HepG2 (cell line): ENCODE measurements around the gene KCTD15. TPM values are rescaled to one million over a fixed set of nuclear protein-coding genes. Genes with fewer than 3 reads are reported as not detected.

ENCODE experiments used
- ATAC-seq: fragments of 200-7000 bp; cut with Tn5 transposase; 3 replicates; pipeline ENCODE4 v1.9.1; 2020; ENCODE audit warnings: mild to moderate bottlenecking, moderate library complexity
- BruUV-seq: library from RNA; stranded (reverse); fragments of 400-500 nt; replicated peaks from 2 replicates; lab custom pipeline; 2021; lab: Mats Ljungman, UMichigan
- CTCF ChIA-PET: fragments of 300-600 bp; formaldehyde crosslinking; extraction: SDS; loops from one replicate; lab custom pipeline; 2021; ENCODE audit warnings: low total read pairs, inconsistent platforms, low intra/inter-chr PET ratio; lab: Yijun Ruan, JAX
- POLR2A ChIA-PET: fragments of 350-600 bp; sonication (Branson Sonifier 250); formaldehyde crosslinking; loops from one replicate; lab custom pipeline; 2020; ENCODE audit warnings: antibody characterized with exemption, inconsistent platforms; lab: Yijun Ruan, JAX
- DNase-seq: peaks from one replicate; pipeline ENCODE4 v3.0.0-alpha.2; 2015; ENCODE audit warnings: low spot score
- FAIRE-seq: peaks from 3 replicates; lab custom pipeline; 2011; peaks lifted over from hg19 to GRCh38; lab: Jason Lieb, UNC
- H2AFZ ChIP-seq: one replicate; pipeline ENCODE4 v1.6.1; 2011; ENCODE audit warnings: low read length, inconsistent platforms
- H3K27ac ChIP-seq: fragments of 300-600 bp; 3 replicates; pipeline ENCODE4 v1.8.0; 2011; ENCODE audit warnings: mixed run types, mild to moderate bottlenecking, mixed read lengths, low read length, inconsistent platforms; ENCODE audit not compliant: insufficient read depth; ENCODE audit errors: extremely low read length
- H3K27me3 ChIP-seq, 2 experiments: fragments of 200-600 bp in 1 of 2; 2 replicates in 1 of 2; 3 replicates in 1 of 2; pipeline versions ENCODE4 v1.6.0 to v1.8.0; 2011; ENCODE audit warnings: low read length in 2 of 2, mild to moderate bottlenecking in 2 of 2, moderate library complexity in 2 of 2, inconsistent platforms in 1 of 2; ENCODE audit not compliant: insufficient read depth in 2 of 2, control insufficient read depth in 1 of 2
- H3K36me3 ChIP-seq, 2 experiments: fragments of 200-600 bp in 1 of 2; replicated peaks in 1 of 2; 2 replicates in 1 of 2; 3 replicates in 1 of 2; pipeline versions ENCODE4 v1.5.1 to v1.8.0; 2011; ENCODE audit warnings: low read length in 2 of 2, inconsistent platforms in 1 of 2; ENCODE audit not compliant: insufficient read depth in 2 of 2, control insufficient read depth in 1 of 2
- H3K4me1 ChIP-seq: 2 replicates; pipeline ENCODE4 v1.5.1; 2012; ENCODE audit warnings: low read length, inconsistent platforms; ENCODE audit not compliant: insufficient read depth
- H3K4me2 ChIP-seq: 2 replicates; pipeline ENCODE4 v1.6.0; 2011; ENCODE audit warnings: low read depth, low read length, inconsistent platforms
- H3K4me3 ChIP-seq, 3 experiments: fragments of 200-600 bp in 1 of 3; sonication (generic), shearing (Covaris generic) in 1 of 3; replicated peaks in 1 of 3; 2 replicates each; pipeline ENCODE4 v1.5.1; 2011 to 2016; ENCODE audit warnings: low read length in 3 of 3, inconsistent platforms in 2 of 3, low read depth in 2 of 3, mild to moderate bottlenecking in 2 of 3, control low read depth in 1 of 3, mixed read lengths in 1 of 3; ENCODE audit not compliant: insufficient read depth in 1 of 3
- H3K79me2 ChIP-seq: one replicate; pipeline ENCODE4 v1.6.1; 2011; ENCODE audit warnings: low read length, inconsistent platforms; ENCODE audit not compliant: insufficient read depth
- H3K9ac ChIP-seq: 2 replicates; pipeline ENCODE4 v1.6.0; 2011; ENCODE audit warnings: mild to moderate bottlenecking, low read depth, low read length, inconsistent platforms; ENCODE audit not compliant: insufficient read depth
- H3K9me3 ChIP-seq: 2 replicates; pipeline ENCODE4 v1.5.1; 2012; ENCODE audit warnings: mild to moderate bottlenecking, low read length
- H4K20me1 ChIP-seq: 2 replicates; pipeline ENCODE4 v1.6.0; 2011; ENCODE audit warnings: inconsistent platforms, mild to moderate bottlenecking, low read length, moderate library complexity; ENCODE audit not compliant: insufficient read depth
- HNRNPH1 ChIP-seq: fragments of 200-400 bp; formaldehyde crosslinking; optimal IDR thresholded peaks from 2 replicates; pipeline ENCODE3; 2017; ENCODE audit warnings: mild to moderate bottlenecking, low read depth, low read length
- KLF9 ChIP-seq: IDR thresholded peaks from 2 replicates; pipeline ENCODE4 v1.6.1; 2016; ENCODE audit warnings: low read depth
- MAX ChIP-seq: IDR thresholded peaks from 2 replicates; pipeline ENCODE4 v1.6.1; 2012; ENCODE audit warnings: inconsistent platforms
- ONECUT2 ChIP-seq: sonication (generic); formaldehyde crosslinking; IDR thresholded peaks from 2 replicates; pipeline ENCODE4 v1.4.0; 2020; ENCODE audit warnings: missing genetic modification reagents
- SP2 ChIP-seq: sonication (generic); formaldehyde crosslinking; IDR thresholded peaks from 2 replicates; pipeline ENCODE4 v1.5.1; 2020; ENCODE audit warnings: mild to moderate bottlenecking, missing genetic modification reagents
- SYNCRIP ChIP-seq: fragments of 200-400 bp; formaldehyde crosslinking; IDR thresholded peaks from 2 replicates; pipeline ENCODE4 v1.6.1; 2018; ENCODE audit warnings: mild to moderate bottlenecking, low read depth, low read length; ENCODE audit not compliant: insufficient read depth
- UBTF ChIP-seq: sonication (generic); formaldehyde crosslinking; IDR thresholded peaks from 2 replicates; pipeline ENCODE4 v1.4.0; 2020; ENCODE audit warnings: mild to moderate bottlenecking, missing genetic modification reagents
- ZBTB14 ChIP-seq: sonication (generic); formaldehyde crosslinking; IDR thresholded peaks from 2 replicates; pipeline ENCODE4 v1.4.0; 2020; ENCODE audit warnings: missing genetic modification reagents
- ZBTB25 ChIP-seq: IDR thresholded peaks from 2 replicates; pipeline ENCODE4 v1.6.1; 2018; ENCODE audit warnings: missing genetic modification reagents
- ZNF17 ChIP-seq: sonication (generic); formaldehyde crosslinking; IDR thresholded peaks from 2 replicates; pipeline ENCODE4 v1.5.0; 2020; ENCODE audit warnings: mild to moderate bottlenecking, missing genetic modification reagents
- ZNF362 ChIP-seq: sonication (generic); formaldehyde crosslinking; IDR thresholded peaks from 2 replicates; pipeline ENCODE4 v1.4.0; 2020; ENCODE audit warnings: missing genetic modification reagents, mild to moderate bottlenecking, borderline replicate concordance
- ZNF639 ChIP-seq: conservative IDR thresholded peaks from 2 replicates; pipeline ENCODE4 v1.6.1; 2018; ENCODE audit warnings: missing genetic modification reagents
- ZNF691 ChIP-seq: sonication (generic); formaldehyde crosslinking; IDR thresholded peaks from 2 replicates; pipeline ENCODE4 v1.4.0; 2020; ENCODE audit warnings: missing genetic modification reagents, low read depth, mild to moderate bottlenecking, borderline replicate concordance
- ZNF790 ChIP-seq: sonication (generic); formaldehyde crosslinking; IDR thresholded peaks from 2 replicates; pipeline ENCODE4 v1.8.0; 2022; ENCODE audit warnings: missing genetic modification reagents, mild to moderate bottlenecking, borderline replicate concordance
- WGBS: methylation state at CpG from one replicate; pipeline ENCODE4 v1.1.6; 2017; ENCODE audit warnings: low lambda C conversion rate; 5-methylcytosine and 5-hydroxymethylcytosine counted together
- in situ Hi-C: cut with HindIII; loops from 2 replicates; pipeline ENCODE4 v1.10.0; 2017; ENCODE audit warnings: low pct_unique_long_range_greater_than_20kb; ENCODE audit not compliant: extremely low pct_ligation_motif_present
- intact Hi-C: fragments of 100-400 bp; cut with micrococcal nuclease; formaldehyde crosslinking; loops from one replicate; pipeline ENCODE4 v1.10.0; 2022; ENCODE audit not compliant: unreplicated experiment
- polyA plus RNA-seq, 8 experiments: library from polyadenylated mRNA; depleted of rRNA in 3 of 8; stranded (reverse) in 7 of 8; unstranded in 1 of 8; fragments of >200 nt; fragmentation: Illumina TruSeq in 4 of 8; extraction: Trizol in 4 of 8; gene quantifications; 2 replicates each; pipeline versions ENCODE4 v1.2.1 to v1.2.3, GENCODE V29; 2011 to 2016; ENCODE audit warnings: low read depth in 4 of 8, missing spikeins in 1 of 8, mixed read lengths in 1 of 8; ENCODE audit not compliant: insufficient read depth in 1 of 8
- total RNA-seq, 5 experiments: library from RNA; depleted of rRNA; stranded (reverse); fragments of >200 nt; fragmentation: Illumina TruSeq; extraction: Trizol; gene quantifications; 2 replicates each; pipeline ENCODE4 v1.2.3, GENCODE V29; 2016; ENCODE audit warnings: low read depth in 1 of 5

The KCTD15 gene
- total and polyA plus RNA-seq, 2 of the 13 experiments (the other 11 are each of a cell fraction or from before 2014, with no cell fraction given), result 13.2 to 16.7 TPM

- Histone ChIP-seq H3K27me3 (peaks cover 0 to 1% of the 10 kb centered on the region in 2 experiments; a peak in 2 of 5 replicates), H2AFZ (no peak overlapping the region), H3K9me3 (no peaks in the 10 kb centered on the region), H3K79me2 (no peaks in the 10 kb centered on the region), H3K4me1 (no peaks in the 10 kb centered on the region), H3K36me3 (peaks cover 8 to 17% of the 10 kb centered on the region in 2 experiments; a peak in 4 of 5 replicates), H4K20me1 (no peaks in the 10 kb centered on the region), H3K27ac (no peak overlapping the region), H3K4me3 (no peak overlapping the region), H3K4me2 (no peak overlapping the region), H3K9ac (no peak overlapping the region)
- no peak for FAIRE-seq
- intact Hi-C loops, result no loop called here
- TF ChIP-seq ZNF691, result no peak
- TF ChIP-seq ONECUT2 (CRISPR knock-in tag), result no peak
- TF ChIP-seq UBTF (CRISPR knock-in tag), result no peak
- TF ChIP-seq ZNF362 (CRISPR knock-in tag), result no peak
- no peak for TF ChIP-seq ZNF17 (CRISPR knock-in tag)
- no peak for TF ChIP-seq SP2 (CRISPR knock-in tag)
- no peak for TF ChIP-seq ZBTB14 (CRISPR knock-in tag)
- TF ChIP-seq HNRNPH1, result no peak
- TF ChIP-seq SYNCRIP, result no peak
- TF ChIP-seq KLF9 (CRISPR knock-in tag), result no peak
- TF ChIP-seq ZNF790 (CRISPR knock-in tag), result no peak
- no peak for TF ChIP-seq ZBTB25 (CRISPR knock-in tag)
- TF ChIP-seq MAX, result no peak
- no peak for TF ChIP-seq ZNF639 (CRISPR knock-in tag)
- ATAC-seq, result no peak
- in situ Hi-C loops, result no loop called here
- CTCF ChIA-PET, result no interaction called here
- no TSS peak for BruUV-seq
- POLR2A ChIA-PET, result no interaction called here
- no peak for DNase-seq
- 96% methylated on average over 8 of the region's 16 CpGs for WGBS
Observed at GRCh38 chr19:33813391-33814101, 16.9 kb downstream of the KCTD15 start.
